ENCODE results near the gene SLC25A13.

- TF ChIP-seq CTCF (IDR thresholded peaks at IDR 0.05; ENCODE audit: low read length), result no peak
- no peak for TF ChIP-seq EZH2phosphoT487 (IDR thresholded peaks at IDR 0.05; ENCODE audit: low read length)
- TF ChIP-seq EZH2 (optimal IDR thresholded peaks at IDR 0.05; ENCODE audit: low read depth, low read length), result no peak
Observed at GRCh38 chr7:96328016-96328415, 6.1 kb upstream of the SLC25A13 start.

All from MM.1S (cell line).